Astrocyte (in vitro differentiated cells and primary cell): ENCODE measurements around the gene AP4B1.

Source experiments
- EZH2 ChIP-seq: IDR thresholded peaks from 2 replicates; pipeline ENCODE4 v1.6.1; 2012; ENCODE audit warnings: mild to moderate bottlenecking, low read length, inconsistent platforms; ENCODE audit not compliant: insufficient read depth
- TF ChIP-seq, protein P1 (sequence below): IDR thresholded peaks from 2 replicates; pipeline ENCODE4 v1.5.1; 2011; ENCODE audit warnings: low read depth, mild to moderate bottlenecking, inconsistent platforms, low read length, moderate library complexity; ENCODE audit not compliant: insufficient read depth

GRCh38 chr1:113929750-113930498 is 25.3 kb upstream of the AP4B1 start:
- TF ChIP-seq, protein P1, sequence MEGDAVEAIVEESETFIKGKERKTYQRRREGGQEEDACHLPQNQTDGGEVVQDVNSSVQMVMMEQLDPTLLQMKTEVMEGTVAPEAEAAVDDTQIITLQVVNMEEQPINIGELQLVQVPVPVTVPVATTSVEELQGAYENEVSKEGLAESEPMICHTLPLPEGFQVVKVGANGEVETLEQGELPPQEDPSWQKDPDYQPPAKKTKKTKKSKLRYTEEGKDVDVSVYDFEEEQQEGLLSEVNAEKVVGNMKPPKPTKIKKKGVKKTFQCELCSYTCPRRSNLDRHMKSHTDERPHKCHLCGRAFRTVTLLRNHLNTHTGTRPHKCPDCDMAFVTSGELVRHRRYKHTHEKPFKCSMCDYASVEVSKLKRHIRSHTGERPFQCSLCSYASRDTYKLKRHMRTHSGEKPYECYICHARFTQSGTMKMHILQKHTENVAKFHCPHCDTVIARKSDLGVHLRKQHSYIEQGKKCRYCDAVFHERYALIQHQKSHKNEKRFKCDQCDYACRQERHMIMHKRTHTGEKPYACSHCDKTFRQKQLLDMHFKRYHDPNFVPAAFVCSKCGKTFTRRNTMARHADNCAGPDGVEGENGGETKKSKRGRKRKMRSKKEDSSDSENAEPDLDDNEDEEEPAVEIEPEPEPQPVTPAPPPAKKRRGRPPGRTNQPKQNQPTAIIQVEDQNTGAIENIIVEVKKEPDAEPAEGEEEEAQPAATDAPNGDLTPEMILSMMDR, result no peak
- TF ChIP-seq EZH2, result no peak
